ENCODE data around the gene MKX.

The MKX gene

DNA sequence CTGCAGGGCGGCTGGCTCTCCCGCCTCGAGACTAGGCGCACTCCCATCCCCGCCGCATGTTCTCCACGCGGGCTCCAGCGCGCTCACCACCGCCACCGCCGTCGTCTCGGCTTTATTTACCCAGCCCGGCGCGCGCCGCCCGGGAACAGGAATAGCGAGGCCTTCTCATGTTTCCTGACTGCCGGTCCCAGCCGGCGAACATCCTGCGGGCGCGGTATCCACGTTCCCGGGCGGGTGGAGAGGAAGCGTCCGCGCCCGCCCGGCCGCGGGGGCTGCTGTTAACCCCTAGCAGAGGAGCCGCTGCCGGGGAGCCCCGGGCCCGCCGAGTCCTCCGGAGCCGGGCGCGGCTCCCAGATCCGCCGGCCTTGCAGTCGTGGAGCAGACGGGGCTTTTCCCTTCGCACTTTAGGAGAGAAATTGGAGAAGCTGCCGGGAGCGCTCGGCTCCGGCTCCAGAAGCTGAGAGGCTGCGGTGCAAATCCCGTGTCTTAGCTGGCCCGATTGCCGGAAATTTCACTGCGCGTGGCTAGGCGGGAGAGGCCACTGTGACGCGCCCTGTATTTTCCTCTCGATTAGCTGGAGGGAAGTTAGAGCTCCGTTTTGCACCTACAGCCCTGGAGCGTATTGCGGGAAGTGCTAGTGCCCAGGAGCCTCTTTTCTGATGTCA is at the start of gene MKX:
MKX (minus strand) TSS at position 88 of the 665 bp plus-strand sequence. CDS start 2,404 bp downstream, outside the sequence.
- peak; percentile 62 to 69 for DNase-seq

DNA sequence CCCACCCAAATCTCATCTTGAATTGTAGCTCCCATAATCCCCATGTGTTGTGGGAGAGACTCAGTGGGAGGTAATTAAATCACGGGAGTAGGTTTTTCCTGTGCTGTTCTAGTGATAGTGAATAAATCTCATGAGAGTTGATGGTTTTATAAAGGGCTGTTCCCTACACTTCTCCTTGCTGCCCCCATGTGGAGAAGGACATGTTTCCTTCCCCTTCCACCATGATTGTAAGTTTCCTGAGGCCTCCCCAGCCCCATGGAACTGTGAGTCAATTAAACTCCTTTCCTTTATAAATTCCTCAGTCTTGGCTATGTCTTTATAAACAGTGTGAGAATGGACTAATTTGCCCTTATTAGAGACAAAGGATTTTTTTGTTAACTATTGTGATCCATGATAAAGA is 48.5 kb upstream of the MKX start:
- no peak for DNase-seq

DNA sequence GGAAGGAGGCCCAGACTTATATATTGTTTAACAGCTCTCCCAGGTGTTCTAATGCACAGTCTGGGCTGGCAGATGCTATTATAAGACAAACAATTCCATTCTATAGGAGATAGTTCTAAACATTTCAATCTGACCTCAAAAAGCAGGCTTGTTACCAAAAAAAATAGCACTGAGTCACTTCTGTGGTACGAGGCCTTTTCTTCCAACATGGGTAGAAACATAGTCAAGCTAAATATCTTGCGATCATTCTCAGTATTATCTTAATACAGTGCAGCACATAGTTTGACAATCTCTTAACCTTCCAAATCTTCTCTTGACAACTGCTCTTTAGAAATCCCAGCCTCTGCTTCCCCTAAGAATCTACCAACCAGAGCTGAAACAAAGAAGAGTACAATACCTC is 46.6 kb upstream of the MKX start:
- no peak for DNase-seq

GRCh38 chr10:27784272-27784671 is 38.7 kb upstream of the MKX start:
- DNase-seq, result no peak

- peak; percentile 60 to 81 for DNase-seq
Measured at GRCh38 chr10:27783660-27784059, 38.0 kb upstream of the MKX start.

DNA sequence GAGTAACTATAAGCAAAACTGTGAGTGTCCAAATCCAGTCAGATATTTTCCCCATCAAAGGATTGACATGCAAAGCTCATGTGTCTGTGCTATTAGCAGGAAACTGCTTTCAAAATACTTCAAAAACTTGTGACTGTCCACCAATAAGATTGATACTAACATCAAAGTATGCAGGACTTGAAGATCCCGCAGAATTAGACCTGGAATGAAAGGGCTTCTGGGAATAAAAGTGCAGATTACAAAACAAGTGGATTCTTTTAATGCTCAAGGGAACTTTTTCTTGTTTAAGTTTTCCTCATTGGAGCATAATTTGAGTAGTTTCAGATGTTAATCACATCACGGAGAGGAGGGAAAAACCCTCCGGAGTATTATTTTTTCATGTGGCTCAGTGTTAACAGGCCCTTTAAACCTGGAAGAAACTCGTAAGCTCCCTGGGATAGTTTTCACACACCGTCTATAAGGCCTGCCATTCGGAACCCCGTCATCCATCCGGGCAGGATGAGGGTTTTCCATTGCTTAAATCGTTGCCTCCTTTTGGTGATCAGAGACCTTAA is 33.9 kb upstream of the MKX start:
- DNase-seq, result no peak

DNA sequence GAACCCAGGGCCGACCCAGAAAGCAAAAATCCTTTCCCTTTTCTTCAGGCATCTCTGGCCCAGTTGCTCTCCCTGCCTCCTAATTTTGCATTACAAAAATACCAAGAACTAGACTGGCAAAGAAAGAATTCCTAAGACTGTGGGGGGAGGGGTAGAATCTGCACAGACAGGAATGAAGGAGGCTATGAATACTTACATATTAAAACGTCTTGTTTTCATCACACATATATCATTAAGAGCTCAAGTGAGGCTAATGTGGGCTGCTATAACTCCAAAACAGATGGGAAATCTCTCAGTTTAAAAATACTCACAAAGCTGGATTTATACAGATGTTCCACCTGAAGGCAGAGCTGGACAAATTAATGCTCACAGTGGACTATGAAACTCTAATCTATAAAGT is 29.2 kb upstream of the MKX start:
- no peak for DNase-seq

DNA sequence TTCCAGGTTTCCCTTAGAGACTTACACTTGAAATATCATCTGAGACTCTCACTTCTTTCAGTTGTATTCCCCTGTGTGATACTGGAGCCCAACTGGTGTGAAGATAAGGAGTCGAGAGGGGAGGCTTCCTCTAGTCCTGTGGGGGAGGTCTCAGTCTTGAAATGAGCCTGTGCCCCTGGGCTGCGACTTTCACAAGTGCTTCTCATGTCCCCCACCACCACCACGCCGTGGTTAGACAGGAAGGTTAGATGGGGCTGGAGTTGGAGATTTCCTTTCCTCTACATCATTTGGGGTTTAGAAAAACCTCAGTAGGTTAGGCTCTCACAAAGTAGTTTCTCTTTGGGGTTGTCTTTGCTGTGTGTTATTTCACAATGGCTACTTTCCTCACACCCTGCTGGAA is 25.6 kb upstream of the MKX start:
- no peak for DNase-seq

DNA sequence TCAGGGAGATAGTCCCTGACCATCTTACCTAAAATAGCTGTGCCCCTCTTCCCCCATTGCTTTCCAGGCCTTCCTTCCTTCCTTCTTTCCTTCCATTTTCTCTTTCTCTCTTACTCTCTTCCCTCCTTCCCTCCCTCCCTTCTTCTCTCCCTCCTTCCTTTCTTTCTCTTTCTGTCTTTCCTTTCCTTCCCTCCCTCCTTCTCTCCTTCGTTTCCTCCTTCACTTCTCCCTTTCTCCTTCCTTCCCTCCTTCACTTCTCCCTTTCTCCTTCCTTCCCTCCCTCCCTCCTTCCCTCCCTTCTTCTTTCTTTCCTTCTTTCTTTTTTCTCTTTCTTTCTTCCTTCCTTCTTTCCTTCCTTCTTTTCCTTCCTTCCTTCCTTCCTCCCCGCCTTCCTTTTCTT is 24.6 kb upstream of the MKX start:
- no peak for DNase-seq

GRCh38 chr10:27760867-27761266 is 15.2 kb upstream of the MKX start:
- no peak for DNase-seq

GRCh38 chr10:27759483-27760272 is 14.1 kb upstream of the MKX start:
- peak in 1 of 2 experiments; percentile 22 for DNase-seq

DNA sequence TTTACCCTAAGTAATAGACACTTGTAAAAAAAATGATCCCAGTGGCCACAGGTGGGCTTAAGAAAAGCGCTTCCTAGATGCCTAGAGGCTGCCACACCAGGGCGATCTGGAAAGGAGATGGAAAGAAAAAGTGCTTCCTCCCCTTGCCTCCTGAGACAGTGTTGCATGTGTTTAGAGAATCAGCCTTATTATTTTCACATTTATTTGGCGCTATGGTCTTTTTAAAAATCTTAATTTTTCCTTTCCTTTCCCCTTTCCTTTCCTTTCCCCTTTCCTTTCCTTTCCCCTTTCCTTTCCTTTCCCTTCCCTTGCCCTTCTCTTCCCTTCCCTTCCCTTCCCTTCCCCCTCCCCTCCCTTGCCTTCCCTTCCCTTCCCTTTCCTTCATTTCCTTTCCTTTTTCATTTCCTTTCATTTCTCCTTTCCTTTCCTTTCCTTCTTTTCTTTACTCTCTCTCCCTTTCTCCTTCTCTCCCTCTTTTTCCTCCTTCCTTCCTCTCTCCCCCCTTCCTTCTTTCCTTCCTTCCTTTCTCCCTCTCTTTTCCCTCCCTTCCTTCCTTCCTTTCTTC is 7.1 kb upstream of the MKX start:
- no peak for DNase-seq

GRCh38 chr10:27748601-27749000 is 3.0 kb upstream of the MKX start:
- DNase-seq, result no peak

GRCh38 chr10:27747096-27747451 is 1.5 kb upstream of the MKX start:
- DNase-seq, result no peak

- no peak for DNase-seq
Measured at GRCh38 chr10:27746397-27747095, 927 bp upstream of the MKX start.

DNA sequence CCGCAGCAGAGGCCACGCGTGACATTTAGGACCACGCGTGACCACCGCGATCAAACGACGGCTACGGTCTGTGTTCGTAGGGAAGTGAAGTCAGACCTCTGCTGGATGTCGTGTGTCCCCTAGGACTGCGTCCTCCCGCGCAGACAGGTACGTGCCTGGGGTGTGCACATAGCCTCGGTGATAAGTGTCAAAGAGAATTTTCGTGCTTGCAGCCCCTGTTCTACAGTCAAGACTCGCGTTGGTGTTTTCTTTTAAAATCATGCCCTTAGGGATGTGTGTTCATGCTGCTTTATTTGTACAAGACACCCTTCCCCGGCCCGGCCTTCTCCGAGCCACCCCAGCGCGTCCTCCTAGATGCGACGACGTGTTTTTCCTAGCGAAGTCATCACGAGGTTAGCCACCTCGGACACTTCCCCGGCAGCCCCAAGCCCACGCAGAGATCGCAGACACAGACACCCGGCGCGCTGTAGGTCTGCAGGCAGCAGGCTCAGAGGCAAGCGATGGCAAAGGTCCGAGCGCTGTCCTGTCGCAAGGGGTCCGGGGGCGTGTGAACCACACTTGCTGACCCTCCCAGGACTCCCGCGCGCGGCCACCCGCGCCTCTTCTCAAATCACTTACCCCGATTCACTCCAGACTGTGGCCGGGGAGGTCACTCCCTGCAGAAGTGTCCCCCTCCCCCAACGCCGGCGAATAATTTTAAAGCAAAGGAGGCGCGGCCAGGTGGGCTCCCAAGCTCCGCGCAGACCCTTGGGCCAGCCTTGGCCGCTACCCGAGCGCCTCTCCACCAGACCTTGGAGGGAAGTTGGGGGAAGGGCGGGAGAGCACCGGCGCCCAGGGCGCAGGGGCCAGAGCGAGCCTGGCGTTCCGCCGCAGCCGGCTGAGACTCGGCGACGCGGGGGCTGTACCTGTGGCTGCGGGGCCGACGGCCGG is 552 bp downstream of the MKX start:
- DNase-seq, result peak in 1 of 2 experiments; percentile 31

GRCh38 chr10:27743877-27744801 is 1.5 kb downstream of the MKX start:
- no peak for DNase-seq

DNA sequence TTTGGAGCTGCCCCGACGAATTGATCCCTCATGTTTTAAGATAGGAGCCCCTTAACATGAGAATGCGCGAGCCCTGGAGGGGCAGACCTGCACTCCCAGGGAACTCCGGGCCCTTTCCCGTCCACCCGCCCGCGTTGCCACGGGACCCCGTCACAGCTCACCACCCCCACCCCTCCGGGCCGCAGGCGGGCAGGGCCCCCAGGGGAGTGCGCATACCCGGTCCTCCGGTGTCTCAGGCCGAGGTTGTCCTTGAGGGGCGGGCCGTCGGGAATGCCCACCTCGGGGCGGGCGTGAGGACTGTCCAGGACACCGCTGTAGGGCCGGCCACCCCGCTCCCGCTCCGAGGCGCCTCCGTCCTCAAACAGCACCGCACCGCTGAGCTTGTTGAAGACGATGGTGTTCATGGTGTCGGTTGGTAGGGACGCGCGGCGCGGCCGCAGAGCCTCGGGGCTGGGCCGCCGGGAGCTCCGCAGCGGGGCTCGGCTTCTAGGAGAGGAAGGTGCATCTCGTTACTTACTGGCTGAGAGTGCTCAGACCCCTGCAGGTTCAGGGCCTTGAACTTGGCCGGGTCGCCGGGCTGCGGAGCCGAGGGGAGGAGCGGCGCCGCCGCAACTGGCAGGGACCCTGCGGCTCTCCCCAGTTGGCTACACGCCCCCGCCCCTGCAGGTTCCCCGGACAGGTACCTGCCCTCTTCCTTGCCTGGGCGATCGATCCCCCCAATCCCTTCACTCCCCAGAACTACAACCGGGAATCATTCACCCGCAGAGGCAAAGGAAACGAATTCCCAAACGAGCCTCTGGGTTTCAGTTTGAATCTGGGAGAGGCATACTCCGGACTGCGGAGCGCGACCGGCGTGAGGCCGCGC is 2.4 kb downstream of the MKX start:
- DNase-seq, result no peak

DNA sequence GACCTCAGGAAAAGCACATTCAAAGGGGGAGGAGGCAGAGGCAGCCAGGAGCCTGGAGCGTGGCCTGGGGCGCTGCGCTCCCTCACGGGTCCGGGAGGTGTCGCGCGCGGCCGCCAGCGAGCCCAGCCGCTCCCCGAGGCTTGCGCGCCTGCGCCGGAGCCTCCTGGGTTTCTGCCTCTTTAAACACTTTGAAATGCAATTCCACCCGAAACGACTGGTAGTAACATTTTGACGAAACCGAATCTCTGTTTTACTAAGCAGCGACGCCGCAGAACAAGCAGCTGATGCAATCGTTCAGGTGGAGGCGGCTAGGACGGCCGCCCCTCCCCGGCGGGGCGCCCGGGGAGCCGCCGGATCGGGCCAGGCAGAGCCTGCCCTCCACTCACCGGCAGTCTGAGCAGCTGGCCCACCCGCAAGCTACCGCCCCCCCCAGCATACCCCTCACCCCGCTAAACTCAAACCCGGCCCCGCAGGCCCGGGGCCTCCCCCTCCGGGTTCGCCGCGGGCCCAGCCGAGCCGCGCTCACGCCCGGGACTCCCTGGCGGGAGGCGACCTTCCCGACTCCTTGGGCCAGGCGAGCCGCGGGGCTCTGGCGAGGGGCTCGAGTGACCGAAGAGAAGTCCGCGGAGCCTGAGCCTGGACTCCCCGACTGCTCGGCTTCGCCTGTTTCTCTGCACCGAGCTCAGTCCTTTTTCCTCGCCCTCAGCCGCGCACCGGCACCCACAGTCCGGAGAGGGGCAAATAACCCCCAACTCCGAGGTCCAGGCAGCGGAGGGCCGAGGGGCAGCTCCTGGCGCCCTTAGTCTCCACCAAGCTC is 3.2 kb downstream of the MKX start:
- peak in 1 of 2 experiments; percentile 61 for DNase-seq

Data from SW 1271 (cell line).